Testis (tissue), 2 donors: Measurements from ENCODE around the gene THEMIS.

Source experiments
- POLR2A ChIP-seq: fragments of 450-650 bp; IDR thresholded peaks from one replicate; pipeline ENCODE4 v1.6.1; 2017; ENCODE audit warnings: antibody characterized with exemption, mild to moderate bottlenecking, moderate library complexity
- TF ChIP-seq, protein P1 (sequence below), 3 experiments: fragments of 450-650 bp in 2 of 3; fragments of 200-600 bp in 1 of 3; sonication (generic) in 1 of 3; IDR thresholded peaks; one replicate each; pipeline ENCODE4 v1.5.1; 2016 to 2019; ENCODE audit warnings: antibody characterized with exemption in 3 of 3, mild to moderate bottlenecking in 2 of 3, moderate library complexity in 1 of 3

DNA sequence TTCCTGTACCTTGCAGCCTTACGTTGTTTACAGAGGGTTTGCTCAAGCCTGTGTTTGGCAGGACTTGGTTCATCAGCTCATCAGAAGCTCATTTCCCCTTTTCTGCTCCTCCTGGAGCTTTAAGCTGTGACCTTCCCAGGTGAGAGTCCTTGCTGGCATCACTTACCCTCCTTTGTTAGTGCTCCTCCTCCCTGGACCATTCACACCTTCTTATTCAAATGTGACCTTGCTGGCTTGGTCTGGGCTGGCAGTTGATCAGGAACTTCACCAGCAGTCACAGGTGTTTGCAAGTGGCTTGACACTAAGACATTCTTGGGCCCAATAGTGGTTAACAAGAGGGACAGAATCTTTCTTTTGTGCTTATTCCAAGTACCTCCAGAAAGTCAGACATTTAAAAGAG, 175.0 kb downstream of the THEMIS start:
- TF ChIP-seq, protein P1, sequence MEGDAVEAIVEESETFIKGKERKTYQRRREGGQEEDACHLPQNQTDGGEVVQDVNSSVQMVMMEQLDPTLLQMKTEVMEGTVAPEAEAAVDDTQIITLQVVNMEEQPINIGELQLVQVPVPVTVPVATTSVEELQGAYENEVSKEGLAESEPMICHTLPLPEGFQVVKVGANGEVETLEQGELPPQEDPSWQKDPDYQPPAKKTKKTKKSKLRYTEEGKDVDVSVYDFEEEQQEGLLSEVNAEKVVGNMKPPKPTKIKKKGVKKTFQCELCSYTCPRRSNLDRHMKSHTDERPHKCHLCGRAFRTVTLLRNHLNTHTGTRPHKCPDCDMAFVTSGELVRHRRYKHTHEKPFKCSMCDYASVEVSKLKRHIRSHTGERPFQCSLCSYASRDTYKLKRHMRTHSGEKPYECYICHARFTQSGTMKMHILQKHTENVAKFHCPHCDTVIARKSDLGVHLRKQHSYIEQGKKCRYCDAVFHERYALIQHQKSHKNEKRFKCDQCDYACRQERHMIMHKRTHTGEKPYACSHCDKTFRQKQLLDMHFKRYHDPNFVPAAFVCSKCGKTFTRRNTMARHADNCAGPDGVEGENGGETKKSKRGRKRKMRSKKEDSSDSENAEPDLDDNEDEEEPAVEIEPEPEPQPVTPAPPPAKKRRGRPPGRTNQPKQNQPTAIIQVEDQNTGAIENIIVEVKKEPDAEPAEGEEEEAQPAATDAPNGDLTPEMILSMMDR (IDR thresholded peaks at IDR 0.05), result no peak
- no peak for TF ChIP-seq POLR2A
